Endothelial cell of umbilical vein (primary cell): ENCODE measurements around the gene CYP2C19. TPM values are rescaled to one million over a fixed set of nuclear protein-coding genes. Genes with fewer than 3 reads are reported as not detected.

Experiments used
- BruUV-seq: library from RNA; stranded (reverse); fragments of 400-500 nt; replicated peaks from 2 replicates; lab custom pipeline; 2021; lab: Mats Ljungman, UMichigan
- CTCF ChIA-PET: fragments of 300-600, 350-600 bp; sonication (Branson Sonifier 250); formaldehyde crosslinking; loops from one replicate; lab custom pipeline; 2021; ENCODE audit warnings: antibody characterized with exemption, inconsistent platforms; lab: Charles Lee
- POLR2A ChIA-PET: fragments of 300-600, 350-600 bp; sonication (Branson Sonifier 250); formaldehyde crosslinking; loops from one replicate; lab custom pipeline; 2021; ENCODE audit warnings: antibody characterized with exemption, inconsistent platforms; lab: Charles Lee
- DNase-seq: peaks from one replicate; pipeline ENCODE4 v3.0.0-alpha.2; 2011; ENCODE audit warnings: low read depth, low spot score
- FAIRE-seq: peaks from 2 replicates; lab custom pipeline; 2011; peaks lifted over from hg19 to GRCh38; lab: Jason Lieb, UNC
- H2AFZ ChIP-seq: 2 replicates; pipeline ENCODE4 v1.6.0; 2012; ENCODE audit warnings: low read depth, low read length, control low read depth, inconsistent platforms
- H3K27ac ChIP-seq: 2 replicates; pipeline ENCODE4 v1.5.1; 2011; ENCODE audit warnings: low read depth, mild to moderate bottlenecking, control low read depth, low read length, moderate library complexity; ENCODE audit not compliant: insufficient read depth
- H3K27me3 ChIP-seq, 2 experiments: 2 replicates each; pipeline versions ENCODE4 v1.6.0 to v1.6.1; 2011; ENCODE audit warnings: low read length in 2 of 2, mixed read lengths in 1 of 2; ENCODE audit not compliant: control insufficient read depth in 2 of 2, insufficient read depth in 2 of 2
- H3K36me3 ChIP-seq, 2 experiments: 2 replicates in 1 of 2; 3 replicates in 1 of 2; pipeline ENCODE4 v1.5.1; 2011; ENCODE audit warnings: low read length in 2 of 2, mild to moderate bottlenecking in 1 of 2, moderate library complexity in 1 of 2; ENCODE audit not compliant: control insufficient read depth in 2 of 2, insufficient read depth in 2 of 2; ENCODE audit errors: extremely low read depth in 1 of 2
- H3K4me1 ChIP-seq: 3 replicates; pipeline ENCODE4 v1.5.1; 2011; ENCODE audit warnings: mild to moderate bottlenecking, low read length; ENCODE audit not compliant: control insufficient read depth, insufficient read depth; ENCODE audit errors: extremely low read depth
- H3K4me2 ChIP-seq: 2 replicates; pipeline ENCODE4 v1.6.1; 2011; ENCODE audit warnings: low read length, control low read depth, mixed read lengths; ENCODE audit not compliant: insufficient read depth
- H3K4me3 ChIP-seq, 3 experiments: fragments of 200-600 bp in 1 of 3; sonication (generic), shearing (Covaris generic) in 1 of 3; replicated peaks in 1 of 3; 2 replicates each; pipeline ENCODE4 v1.5.1; 2011 to 2016; ENCODE audit warnings: control low read depth in 3 of 3, low read length in 3 of 3, mild to moderate bottlenecking in 2 of 3, inconsistent platforms in 1 of 3, low read depth in 1 of 3, moderate library complexity in 1 of 3; ENCODE audit not compliant: insufficient read depth in 1 of 3
- H3K79me2 ChIP-seq: 2 replicates; pipeline ENCODE4 v1.6.0; 2012; ENCODE audit warnings: low read length, inconsistent platforms; ENCODE audit not compliant: control insufficient read depth, insufficient read depth
- H3K9ac ChIP-seq: replicated peaks from 2 replicates; pipeline ENCODE3; 2011; ENCODE audit warnings: low read length, control low read depth; ENCODE audit not compliant: insufficient read depth; ENCODE audit errors: extremely low read depth
- H3K9me1 ChIP-seq: replicated peaks from 3 replicates; pipeline ENCODE4 v1.6.0; 2011; ENCODE audit warnings: mild to moderate bottlenecking, low read length; ENCODE audit not compliant: control insufficient read depth, insufficient read depth; ENCODE audit errors: extremely low read depth
- H3K9me3 ChIP-seq: replicated peaks from 2 replicates; pipeline ENCODE4 v1.5.1; 2012; ENCODE audit warnings: low read length, inconsistent platforms; ENCODE audit not compliant: control insufficient read depth, insufficient read depth
- H4K20me1 ChIP-seq: replicated peaks from 2 replicates; pipeline ENCODE3; 2011; ENCODE audit warnings: mild to moderate bottlenecking, low read length; ENCODE audit not compliant: control insufficient read depth, insufficient read depth; ENCODE audit errors: extremely low read depth
- EZH2 ChIP-seq: IDR thresholded peaks from 2 replicates; pipeline ENCODE4 v1.6.1; 2012; ENCODE audit warnings: borderline replicate concordance, low read depth, mild to moderate bottlenecking, moderate library complexity, low read length, inconsistent platforms; ENCODE audit not compliant: severe bottlenecking
- FOS ChIP-seq: IDR thresholded peaks from 2 replicates; pipeline ENCODE4 v1.6.1; 2011; ENCODE audit warnings: mild to moderate bottlenecking, low read length, moderate library complexity, borderline replicate concordance; ENCODE audit not compliant: insufficient read depth
- GATA2 ChIP-seq: IDR thresholded peaks from 2 replicates; pipeline ENCODE4 v1.7.0; 2011; ENCODE audit warnings: low read depth, mild to moderate bottlenecking, moderate library complexity, mixed read lengths, low read length; ENCODE audit not compliant: insufficient read length, insufficient read depth
- JUN ChIP-seq: IDR thresholded peaks from 2 replicates; pipeline ENCODE4 v1.6.1; 2011; ENCODE audit warnings: borderline replicate concordance, low read depth; ENCODE audit not compliant: insufficient read length, insufficient read depth
- MYC ChIP-seq: IDR thresholded peaks from one replicate; pipeline ENCODE4 v1.6.1; 2011; ENCODE audit warnings: mild to moderate bottlenecking, low read depth, low read length
- POLR2A ChIP-seq: IDR thresholded peaks from 2 replicates; pipeline ENCODE4 v1.6.1; 2012; ENCODE audit warnings: low read depth, mild to moderate bottlenecking, control low read depth, low read length
- POLR2AphosphoS5 ChIP-seq: IDR thresholded peaks from 2 replicates; pipeline ENCODE4 v1.6.1; 2012; ENCODE audit warnings: low read depth, mild to moderate bottlenecking, control low read depth, low read length, moderate library complexity; ENCODE audit not compliant: insufficient read depth
- dilution Hi-C: fragments of 300-500 bp; cut with MboI; formaldehyde crosslinking; loops from one replicate; pipeline ENCODE4 v1.15.0; 2019; ENCODE audit warnings: low sequenced_read_pairs; ENCODE audit not compliant: extremely low pct_ligation_motif_present
- intact Hi-C: fragments of 100-400 bp; cut with micrococcal nuclease; formaldehyde crosslinking; loops from one replicate; pipeline ENCODE4 v1.10.0; 2022
- polyA plus RNA-seq, 4 experiments: library from polyadenylated mRNA; depleted of rRNA in 3 of 4; stranded (reverse) in 3 of 4; unstranded in 1 of 4; fragments of >200 nt; gene quantifications; 2 replicates each; pipeline versions ENCODE4 v1.2.1 to v1.2.3, GENCODE V29; 2011 to 2012; ENCODE audit warnings: missing spikeins in 1 of 4
- total RNA-seq: library from RNA; stranded (reverse); gene quantifications from 2 replicates; pipeline ENCODE4 v1.2.3, GENCODE V29; 2021
- TF ChIP-seq, protein P1 (sequence below): IDR thresholded peaks from 2 replicates; pipeline ENCODE4 v1.6.1; 2011; ENCODE audit not compliant: insufficient read depth, insufficient read length
- TF ChIP-seq, protein P2 (sequence below), 2 donors: IDR thresholded peaks; 1 replicate in 1 of 2; 2 replicates in 1 of 2; pipeline ENCODE4 v1.5.1; 2011; ENCODE audit warnings: low read length in 2 of 2, mild to moderate bottlenecking in 2 of 2, moderate library complexity in 2 of 2, control low read depth in 1 of 2, inconsistent platforms in 1 of 2, low read depth in 1 of 2; ENCODE audit not compliant: insufficient read depth in 1 of 2; ENCODE audit errors: extremely low read depth in 1 of 2

The CYP2C19 gene
- total and polyA plus RNA-seq, 2 donors (not counting 3 experiments of a cell fraction or from before 2014, with no cell fraction given) = not detected

DNA sequence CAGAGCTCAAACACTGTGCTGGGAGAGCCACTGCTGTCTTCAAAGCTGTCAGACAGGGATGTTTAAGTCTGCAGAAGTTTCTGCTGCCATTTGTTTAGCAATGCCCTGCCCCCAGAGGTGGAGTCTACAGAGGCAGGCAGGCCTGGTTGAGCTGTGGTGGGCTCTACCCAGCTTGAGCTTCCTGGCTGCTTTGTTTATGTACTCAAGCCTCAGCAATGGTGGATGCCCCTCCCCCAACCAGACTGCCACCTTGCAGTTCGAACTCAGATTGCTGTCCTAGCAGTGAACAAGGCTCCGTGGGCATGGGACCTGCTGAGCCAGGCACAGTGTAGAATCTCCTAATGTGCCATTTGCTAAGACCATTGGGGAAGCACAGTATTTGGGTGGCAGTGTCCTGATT lies 4.6 kb upstream of the CYP2C19 start:
- H3K4me1 ChIP-seq = no peaks in the 10 kb centered on the region
- no peaks in the 10 kb centered on the region for H3K36me3 ChIP-seq
- no peak for FAIRE-seq
- H3K27ac ChIP-seq = no peak overlapping the region
- no peak overlapping the region for H2AFZ ChIP-seq
- BruUV-seq = no TSS peak
- H3K9ac ChIP-seq = no peak overlapping the region
- no peaks in the 10 kb centered on the region for H3K9me3 ChIP-seq
- H3K4me3 ChIP-seq = no peak overlapping the region
- no peaks in the 10 kb centered on the region for H3K9me1 ChIP-seq
- dilution Hi-C loops = no loop called here
- no peaks in the 10 kb centered on the region for H4K20me1 ChIP-seq
- POLR2A ChIA-PET = no interaction called here
- TF ChIP-seq JUN (no peak), FOS (no peak), POLR2AphosphoS5 (no peak), MYC (no peak), EZH2 (no peak), GATA2 (no peak), POLR2A (no peak)
- TF ChIP-seq, protein P1, sequence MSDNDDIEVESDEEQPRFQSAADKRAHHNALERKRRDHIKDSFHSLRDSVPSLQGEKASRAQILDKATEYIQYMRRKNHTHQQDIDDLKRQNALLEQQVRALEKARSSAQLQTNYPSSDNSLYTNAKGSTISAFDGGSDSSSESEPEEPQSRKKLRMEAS = no peak
- TF ChIP-seq, protein P2, sequence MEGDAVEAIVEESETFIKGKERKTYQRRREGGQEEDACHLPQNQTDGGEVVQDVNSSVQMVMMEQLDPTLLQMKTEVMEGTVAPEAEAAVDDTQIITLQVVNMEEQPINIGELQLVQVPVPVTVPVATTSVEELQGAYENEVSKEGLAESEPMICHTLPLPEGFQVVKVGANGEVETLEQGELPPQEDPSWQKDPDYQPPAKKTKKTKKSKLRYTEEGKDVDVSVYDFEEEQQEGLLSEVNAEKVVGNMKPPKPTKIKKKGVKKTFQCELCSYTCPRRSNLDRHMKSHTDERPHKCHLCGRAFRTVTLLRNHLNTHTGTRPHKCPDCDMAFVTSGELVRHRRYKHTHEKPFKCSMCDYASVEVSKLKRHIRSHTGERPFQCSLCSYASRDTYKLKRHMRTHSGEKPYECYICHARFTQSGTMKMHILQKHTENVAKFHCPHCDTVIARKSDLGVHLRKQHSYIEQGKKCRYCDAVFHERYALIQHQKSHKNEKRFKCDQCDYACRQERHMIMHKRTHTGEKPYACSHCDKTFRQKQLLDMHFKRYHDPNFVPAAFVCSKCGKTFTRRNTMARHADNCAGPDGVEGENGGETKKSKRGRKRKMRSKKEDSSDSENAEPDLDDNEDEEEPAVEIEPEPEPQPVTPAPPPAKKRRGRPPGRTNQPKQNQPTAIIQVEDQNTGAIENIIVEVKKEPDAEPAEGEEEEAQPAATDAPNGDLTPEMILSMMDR (IDR thresholded peaks at IDR 0.05; ENCODE audit: extremely low read depth in 1 of 2, insufficient read depth in 1 of 2, low read depth in 1 of 2, low read length in 2 of 2) = no peak
- DNase-seq = no peak
- no peaks in the 10 kb centered on the region for H3K27me3 ChIP-seq
- no peaks in the 10 kb centered on the region for H3K79me2 ChIP-seq
- intact Hi-C loops = no loop called here
- no peak overlapping the region for H3K4me2 ChIP-seq
- CTCF ChIA-PET = no interaction called here
